Right ventricle myocardium inferior (tissue), 1 donor: ENCODE results near the gene C21orf58. TPM values are rescaled to one million over a fixed set of nuclear protein-coding genes. Genes with fewer than 3 reads are reported as not detected.

Source experiments
- ATAC-seq: fragments of 200-7000 bp; cut with Tn5 transposase; one replicate; pipeline ENCODE4 v1.9.1; 2020; ENCODE audit warnings: mild to moderate bottlenecking, moderate library complexity
- DNase-seq: peaks from one replicate; pipeline ENCODE4 v3.0.0; 2021; ENCODE audit errors: missing footprints
- intact Hi-C: fragments of 100-400 bp; cut with DNase I; formaldehyde crosslinking; loops from one replicate; pipeline ENCODE4 v1.11.0; 2022
- total RNA-seq: library from RNA; stranded (reverse); fragmentation: NEBNext Ultra II Directional; extraction: Animal tissue kit (Norgen Biotek cat#: 25700); gene quantifications from one replicate; pipeline ENCODE4 v1.2.1, GENCODE V29; 2021
- donor health status: DM: no; HTN: yes; CAD: no; lungs with severe emphysema.

C21orf58 gene
- total RNA-seq, 1 donor from 2014 or later = 1.2 TPM

DNA sequence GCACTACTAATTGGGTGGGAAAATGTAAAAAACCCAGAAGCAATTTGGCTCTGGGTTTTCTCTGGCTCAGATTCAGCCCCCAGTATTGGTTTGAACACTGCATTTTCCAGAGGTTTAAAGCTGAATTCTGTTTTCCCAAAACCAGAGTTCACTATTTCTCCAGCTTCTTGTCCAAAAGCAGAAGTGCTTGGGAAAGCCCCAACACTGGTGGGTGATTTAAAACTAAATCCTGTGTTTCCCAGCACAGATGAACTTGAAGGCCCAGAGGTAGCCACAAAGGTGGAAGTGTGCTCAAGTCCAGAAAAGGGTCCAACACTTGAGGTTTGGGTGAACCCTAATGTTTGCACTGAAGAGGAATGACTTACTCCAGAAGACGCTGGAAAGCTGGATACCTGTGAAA lies 38.9 kb downstream of the C21orf58 start:
- intact Hi-C loops = loop anchor here (5.0 to 10.0 kb wide), 3 partner anchors 38 to 310 kb away; partner anchors contain the start of genes C21orf58, LSS and PCNT
- ATAC-seq (no peak), DNase-seq (no peak)

DNA sequence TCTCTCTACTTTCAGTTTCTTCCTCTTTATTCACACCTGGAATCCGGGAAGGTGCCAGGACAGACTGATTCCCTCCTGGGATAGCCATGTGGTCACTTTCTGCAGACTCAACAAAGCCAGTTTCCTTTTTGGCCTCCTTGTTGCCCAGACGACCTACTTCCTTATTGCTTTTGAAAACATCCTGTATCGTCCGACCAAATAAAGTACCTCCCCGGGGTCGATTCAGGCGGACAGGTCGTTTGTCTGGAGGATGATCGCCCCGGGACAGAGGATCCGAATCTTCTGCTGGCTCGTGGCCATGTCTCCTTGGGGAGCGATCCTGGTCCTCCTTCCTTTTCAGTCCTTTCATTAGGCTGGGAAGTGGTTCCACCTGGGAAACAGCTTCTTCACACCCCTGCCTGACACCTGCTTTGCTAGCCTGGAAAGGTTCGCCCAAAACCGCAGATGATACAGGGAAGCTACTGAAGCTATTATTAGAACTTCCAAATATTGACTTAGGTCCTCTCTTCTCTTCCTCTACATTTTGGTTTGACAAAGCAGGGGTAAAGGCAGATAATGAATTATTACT lies 39.5 kb downstream of the C21orf58 start:
- ATAC-seq (no peak), DNase-seq (no peak)
- intact Hi-C loops = loop anchor here (10.0 kb wide), 1 partner anchor 309 kb away; no protein-coding TSS in a partner anchor

DNA sequence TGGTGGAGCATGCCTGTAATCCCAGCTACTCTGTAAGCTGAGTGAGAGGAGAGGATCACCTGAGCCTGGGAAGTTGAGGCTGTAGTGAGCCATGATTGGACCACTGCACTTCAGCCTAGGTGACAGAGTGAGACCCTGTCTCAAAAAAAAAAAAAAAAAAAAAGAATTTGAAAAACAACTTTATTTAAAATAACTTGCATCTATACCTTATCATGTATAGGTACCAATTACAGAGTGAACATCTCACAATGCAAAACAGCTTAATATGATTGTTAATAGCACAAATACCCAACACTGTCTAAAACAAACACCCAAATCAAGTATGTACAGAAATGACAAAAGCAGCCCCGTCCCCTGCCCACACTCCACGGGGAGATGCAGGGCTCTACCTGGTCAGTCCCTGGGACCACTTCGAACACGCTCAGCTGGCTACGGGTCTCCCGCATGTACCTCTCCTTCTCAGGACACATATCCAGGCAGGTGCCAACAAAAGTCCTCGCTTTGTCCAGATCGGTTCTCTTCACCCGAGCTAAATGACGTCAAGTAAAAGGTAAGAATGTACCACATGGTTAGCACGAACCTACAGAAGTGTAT lies 48.8 kb downstream of the C21orf58 start:
- intact Hi-C loops = no loop called here
- DNase-seq (no peak), ATAC-seq (no peak)

DNA sequence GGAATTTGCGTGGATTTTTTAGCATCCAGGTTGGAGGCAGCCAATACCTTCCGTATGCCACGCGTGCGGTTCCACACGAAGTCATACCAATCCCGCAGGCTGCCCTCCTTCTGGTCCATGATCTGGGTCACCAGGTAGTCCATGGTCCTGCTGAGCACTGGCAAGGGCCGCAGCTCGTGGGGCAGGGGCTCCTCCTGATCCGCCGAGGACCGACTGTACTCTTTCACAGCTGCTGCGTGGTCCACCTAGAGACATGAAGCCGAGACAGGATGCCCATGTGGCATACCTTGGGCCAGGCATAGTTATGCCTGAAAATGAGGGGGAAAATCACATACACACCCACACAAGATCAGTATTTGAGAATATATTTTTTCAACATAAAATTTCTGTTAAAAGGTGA lies 50.3 kb downstream of the C21orf58 start:
- DNase-seq (no peak), ATAC-seq (no peak)
- intact Hi-C loops = no loop called here

DNA sequence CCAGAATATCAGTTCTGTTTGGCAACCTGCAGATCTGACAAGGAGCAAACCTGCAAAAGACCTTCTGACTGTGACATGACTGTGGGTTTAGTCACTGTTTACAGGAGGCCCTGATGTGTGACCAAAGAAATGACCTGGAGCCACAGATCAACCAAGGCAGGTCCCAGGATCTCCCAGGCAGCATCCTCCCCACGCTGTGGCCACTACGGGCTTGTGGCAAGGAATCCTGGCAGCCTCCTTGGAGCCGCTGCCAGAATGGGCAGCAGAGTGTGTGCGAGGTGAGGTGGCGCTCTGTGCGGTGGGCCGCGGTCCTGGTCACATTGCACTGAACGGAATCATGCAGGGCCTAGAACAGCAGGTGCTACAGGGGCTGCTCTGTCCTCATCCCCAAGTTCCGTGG lies 54.2 kb downstream of the C21orf58 start:
- intact Hi-C loops = no loop called here

DNA sequence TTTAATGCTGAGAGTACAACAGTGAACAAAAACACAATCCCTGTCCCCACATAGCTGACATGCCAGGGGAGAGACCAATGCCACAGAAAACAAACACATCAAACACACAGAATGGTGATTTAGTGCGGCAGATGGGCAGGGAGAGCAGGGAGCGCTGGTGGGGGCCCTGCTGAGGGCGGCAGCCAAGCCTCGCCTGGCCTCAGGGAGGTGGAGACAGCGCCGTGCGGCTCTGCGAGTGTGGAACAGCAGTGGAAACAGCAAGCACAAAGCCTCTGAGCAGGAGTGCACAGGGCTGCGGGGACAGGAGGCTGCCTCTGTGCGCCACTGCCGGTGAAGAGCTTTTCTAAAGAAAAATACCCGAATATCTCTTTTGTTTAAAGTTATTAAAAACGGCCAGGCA lies 55.3 kb downstream of the C21orf58 start:
- intact Hi-C loops = no loop called here
- DNase-seq (no peak), ATAC-seq (no peak)

More for the DNA sequence above, 54.2 kb downstream of the C21orf58 start:
- ATAC-seq (no peak), DNase-seq (no peak)

DNA sequence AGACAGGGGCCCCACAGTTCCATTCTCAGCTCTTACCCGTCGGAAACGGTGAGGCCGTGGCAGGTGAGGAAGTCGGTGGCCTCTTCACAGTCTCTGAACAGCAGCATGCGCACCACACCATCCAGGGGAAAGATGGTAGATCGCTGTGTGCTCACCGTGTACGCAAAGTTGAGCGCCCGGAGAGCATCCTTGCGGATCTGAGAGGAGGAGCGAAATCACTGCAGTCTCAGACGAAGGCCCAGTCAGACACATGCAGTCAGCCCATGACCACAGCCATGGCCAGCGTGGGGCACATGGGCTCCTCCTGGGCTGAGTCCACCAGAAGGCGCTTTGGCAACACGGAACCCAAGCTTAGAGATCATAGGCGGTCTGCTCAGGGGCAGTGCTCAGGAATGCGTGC lies 56.7 kb downstream of the C21orf58 start:
- no peak for ATAC-seq
- intact Hi-C loops = no loop called here
- DNase-seq = no peak

DNA sequence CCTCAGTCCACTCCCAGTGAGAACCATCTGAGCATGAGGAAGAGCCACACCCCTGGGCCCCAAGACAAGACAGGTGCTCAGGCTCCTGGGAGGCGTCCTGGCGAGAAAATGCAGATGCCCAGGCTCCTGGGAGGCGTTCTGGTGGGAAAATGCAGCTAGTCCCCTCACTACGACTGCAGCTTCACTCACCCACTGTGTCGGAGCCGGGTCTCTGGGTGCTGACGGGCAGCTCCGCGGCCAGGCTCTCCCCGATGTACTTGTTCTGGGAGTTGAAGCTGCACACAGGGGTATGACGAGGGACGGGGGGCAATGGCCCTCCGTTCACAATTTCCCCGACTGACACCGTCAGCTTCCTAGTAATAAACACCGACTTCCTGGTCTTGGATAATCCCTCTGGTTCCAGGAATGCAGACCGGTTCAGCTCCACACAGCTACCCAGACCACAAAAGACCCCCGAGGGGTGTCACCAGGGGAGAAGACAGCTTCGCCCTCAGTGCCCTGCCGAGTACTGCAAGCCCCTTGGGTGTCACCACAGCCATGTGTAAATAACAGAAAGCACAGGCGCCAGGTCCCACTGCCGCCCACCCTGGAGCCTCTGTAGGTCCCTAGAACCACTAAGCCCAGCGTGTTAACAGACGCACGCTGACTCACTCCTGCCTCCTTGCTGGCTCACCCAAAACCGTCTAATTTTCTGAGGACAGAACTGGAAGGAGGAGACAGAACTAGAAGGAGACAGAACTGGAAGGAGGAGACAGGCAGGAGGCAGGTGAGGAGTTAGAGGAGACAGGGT lies 57.7 kb downstream of the C21orf58 start:
- ATAC-seq = no peak

DNA sequence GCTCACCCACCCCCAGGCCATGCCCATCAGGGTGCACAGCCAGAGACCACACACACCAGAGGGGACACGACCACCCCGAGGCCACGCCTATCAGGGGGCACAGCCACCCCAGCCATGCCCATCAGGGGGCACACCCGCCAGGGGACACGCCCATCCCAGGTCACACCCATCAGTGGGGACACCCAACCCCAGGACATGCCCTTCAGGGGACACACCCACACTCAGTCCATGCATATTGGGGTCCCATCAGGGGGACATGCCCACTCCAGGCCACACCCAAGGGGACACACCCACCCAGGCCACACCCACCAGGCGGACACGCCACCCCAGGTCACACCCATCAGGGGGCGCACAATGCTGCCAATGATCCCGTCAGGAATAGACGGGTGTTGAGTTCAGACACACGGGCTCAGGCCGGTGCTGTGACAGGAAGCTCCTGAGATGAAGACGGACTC lies 59.0 kb downstream of the C21orf58 start:
- intact Hi-C loops = no loop called here
- ATAC-seq = peak; percentile 30
- DNase-seq = no peak

More for the DNA sequence above, 57.7 kb downstream of the C21orf58 start:
- intact Hi-C loops = no loop called here
- DNase-seq = no peak

DNA sequence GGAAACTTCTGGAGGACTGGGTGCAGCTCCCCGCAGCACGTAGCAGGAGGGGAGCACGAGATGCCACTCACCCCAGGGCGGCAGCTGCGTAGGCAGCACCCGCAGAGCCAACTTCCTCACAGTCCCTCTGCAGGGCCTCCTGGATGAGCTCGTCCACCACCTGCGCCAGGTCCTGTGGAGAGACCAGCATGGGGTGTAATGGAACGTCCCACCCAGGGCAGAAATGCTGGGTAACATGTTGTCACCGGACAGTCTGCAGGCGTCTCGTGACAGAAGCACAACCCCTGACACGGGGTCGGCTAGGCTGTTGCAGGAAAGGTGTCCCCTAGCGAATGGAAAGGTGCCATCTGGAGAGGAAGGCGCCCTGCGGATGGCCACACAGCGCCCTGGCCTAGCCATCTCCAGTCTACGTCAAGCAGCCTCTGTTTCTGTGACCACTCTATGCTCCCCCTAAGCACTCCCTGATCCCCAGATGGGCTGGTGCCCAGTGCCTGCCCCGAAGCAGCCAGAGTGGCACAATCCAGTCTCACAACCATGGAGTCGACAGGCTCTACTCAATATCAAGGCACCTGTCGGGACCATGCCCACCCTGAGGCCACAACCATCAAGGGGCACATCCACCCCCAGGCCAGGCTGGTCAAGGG lies 59.5 kb downstream of the C21orf58 start:
- ATAC-seq (peak; percentile 28), DNase-seq (no peak)

DNA sequence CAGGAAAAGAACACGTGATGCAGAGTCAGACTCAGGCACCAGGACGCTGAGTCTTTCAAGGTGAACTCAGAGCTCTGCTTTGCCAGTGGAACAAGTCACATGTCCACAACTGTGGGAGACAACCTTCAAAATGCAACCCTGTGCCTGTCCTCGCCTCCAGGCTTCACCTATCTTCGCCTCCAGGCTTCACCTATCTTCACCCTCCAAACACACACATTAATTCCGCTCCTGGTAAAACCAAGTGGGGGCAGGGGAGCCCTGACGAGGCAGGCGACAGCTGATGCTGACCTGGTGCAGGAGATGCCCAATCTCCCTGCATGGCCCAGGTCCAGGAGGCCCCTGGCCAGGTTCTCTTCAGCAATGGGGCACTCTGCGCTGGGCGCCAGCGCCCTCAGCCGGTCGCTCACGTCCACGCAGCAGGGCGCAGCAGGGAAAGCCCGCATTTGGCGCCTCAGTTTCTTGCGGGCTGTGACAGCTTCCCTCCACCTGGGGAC lies 67.1 kb downstream of the C21orf58 start:
- ATAC-seq (peak; percentile 84), DNase-seq (no peak)

More for the DNA sequence above, 59.5 kb downstream of the C21orf58 start:
- intact Hi-C loops = no loop called here

DNA sequence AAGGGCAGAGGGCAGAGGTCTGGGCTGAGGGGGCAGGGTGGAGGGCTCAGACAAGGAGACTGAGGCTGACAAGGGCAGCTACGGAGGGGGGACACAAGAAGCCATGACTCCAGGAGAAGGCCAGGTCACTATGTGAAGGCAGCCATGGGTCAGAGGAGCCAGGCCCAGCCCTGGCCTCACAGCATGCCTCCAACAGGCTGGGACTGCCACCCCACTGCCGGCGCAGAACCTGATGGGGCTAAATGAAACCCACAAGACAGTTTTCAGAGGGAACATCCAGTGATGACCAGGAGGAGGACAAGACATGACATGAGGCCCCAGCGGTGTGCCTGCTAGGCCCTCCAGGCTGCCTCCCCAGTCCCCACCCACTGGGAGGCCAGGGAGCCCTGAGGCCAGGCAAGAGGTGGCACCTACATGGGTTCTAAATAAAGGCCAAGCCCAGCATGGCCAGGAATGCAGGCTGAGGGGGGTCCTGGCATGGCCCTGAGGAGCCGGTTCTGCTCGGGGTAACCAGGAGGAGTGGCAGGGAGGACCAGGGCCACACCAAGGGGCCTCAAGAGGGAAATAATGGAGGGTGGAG lies 67.8 kb downstream of the C21orf58 start:
- ATAC-seq = no peak
- intact Hi-C loops = loop anchor here (1.0 to 10.0 kb wide), 2 partner anchors 109 to 281 kb away; no protein-coding TSS in a partner anchor
- no peak for DNase-seq

More for the DNA sequence above, 67.1 kb downstream of the C21orf58 start:
- intact Hi-C loops = loop anchor here (1.0 to 10.0 kb wide), 2 partner anchors 109 to 282 kb away; no protein-coding TSS in a partner anchor

DNA sequence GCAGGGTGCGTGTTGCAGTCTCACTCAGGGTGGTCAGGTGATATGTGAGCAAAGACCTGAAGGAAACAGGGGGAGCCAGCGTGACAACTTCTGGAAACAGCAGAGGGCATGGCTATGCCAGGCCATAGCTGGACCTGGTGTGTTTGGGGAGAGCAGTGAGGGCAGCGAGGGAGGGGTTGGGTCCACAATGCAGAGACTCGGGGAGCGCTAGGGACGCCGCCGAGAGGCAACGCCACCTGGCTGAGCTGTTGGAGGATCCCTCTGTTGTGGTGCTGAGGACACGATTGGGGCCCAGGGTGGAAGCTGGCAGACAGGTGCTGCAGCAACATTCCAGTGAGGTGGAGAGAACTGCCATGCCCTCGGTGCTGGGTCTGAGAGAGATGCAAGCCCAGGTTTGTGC lies 68.5 kb downstream of the C21orf58 start:
- ATAC-seq (no peak), DNase-seq (no peak)
- intact Hi-C loops = loop anchor here (10.0 kb wide), 1 partner anchor 280 kb away; no protein-coding TSS in a partner anchor

DNA sequence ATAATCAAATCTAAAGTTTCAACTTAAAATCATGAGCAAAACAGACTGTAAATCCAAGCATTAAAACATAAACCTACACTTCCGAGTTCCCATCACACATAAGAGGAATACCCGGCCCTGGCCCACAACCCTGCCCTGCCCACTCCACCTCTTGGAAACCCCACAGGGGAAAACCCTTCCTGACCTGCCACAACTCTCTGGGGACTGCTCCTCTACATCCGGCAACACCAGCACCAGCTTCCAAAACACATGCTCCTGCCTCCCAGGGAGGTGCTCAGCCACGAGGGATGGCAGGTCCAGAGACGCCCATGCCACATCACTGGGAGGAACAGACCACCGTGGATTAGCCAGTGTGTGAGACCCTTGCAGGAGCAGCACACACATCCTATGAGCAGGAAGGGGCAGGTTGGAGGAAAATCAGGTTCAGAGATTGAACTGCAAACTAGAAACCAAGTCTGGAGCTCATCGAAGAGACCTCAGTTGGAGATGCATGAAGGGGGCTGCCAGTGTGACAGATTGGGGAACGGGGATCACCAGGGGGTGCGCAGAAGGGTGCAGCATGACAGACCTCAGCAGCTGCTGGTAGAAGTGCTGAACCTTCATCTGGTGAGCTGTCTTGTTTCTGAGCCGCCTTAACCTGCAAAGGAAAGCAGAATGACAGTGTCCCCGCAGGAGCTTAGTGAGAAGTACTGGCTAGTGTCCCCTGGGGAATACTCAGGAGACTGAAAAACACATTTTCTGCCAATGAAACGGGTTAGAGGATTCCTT lies 69.3 kb downstream of the C21orf58 start:
- DNase-seq (no peak), ATAC-seq (no peak)
- intact Hi-C loops = loop anchor here (10.0 kb wide), 1 partner anchor 280 kb away; no protein-coding TSS in a partner anchor

DNA sequence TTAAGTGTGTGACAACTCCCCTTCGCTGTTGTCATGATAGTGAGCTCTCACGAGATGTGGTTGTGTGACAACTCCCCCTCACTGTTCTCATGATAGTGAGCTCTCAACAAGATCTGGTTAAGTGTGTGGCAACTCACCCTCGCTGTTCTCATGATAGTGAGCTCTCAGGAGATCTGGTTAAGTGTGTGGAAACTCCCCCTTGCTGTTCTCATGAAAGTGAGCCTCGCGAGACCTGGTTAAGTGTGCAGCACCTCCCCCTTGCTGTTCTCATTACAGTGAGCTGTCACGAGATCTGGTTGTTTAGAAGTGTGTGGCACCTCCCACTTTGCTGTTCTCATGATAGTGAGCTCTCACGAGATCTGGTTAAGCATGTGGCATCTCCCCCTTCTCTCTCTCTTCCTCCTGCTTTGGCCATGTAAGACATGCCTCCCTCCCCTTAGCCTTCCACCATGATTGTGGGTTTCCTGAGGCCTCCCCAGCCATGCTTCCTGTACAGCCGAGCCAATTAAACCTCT lies 70.0 kb downstream of the C21orf58 start:
- DNase-seq (no peak), ATAC-seq (no peak)

DNA sequence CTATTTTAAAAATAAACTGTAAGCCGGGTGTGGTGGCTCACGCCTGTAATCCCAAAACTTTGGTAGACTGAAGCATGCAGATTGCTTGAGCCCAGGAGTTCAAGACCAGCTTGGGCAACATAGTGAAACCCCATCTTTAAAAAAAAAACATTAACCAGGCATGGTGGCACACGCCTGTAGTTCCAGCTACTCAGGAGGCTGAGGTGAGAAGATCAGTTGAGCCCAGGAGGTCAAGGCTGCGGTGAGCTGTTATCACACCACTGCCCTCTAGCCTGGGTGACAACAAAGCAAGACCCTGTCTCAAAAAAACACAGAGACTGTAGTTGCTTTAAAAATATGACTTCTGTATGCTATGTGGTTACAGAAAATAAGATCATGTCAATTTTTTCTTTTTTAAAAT lies 70.8 kb downstream of the C21orf58 start:
- DNase-seq (no peak), ATAC-seq (no peak)
- intact Hi-C loops = loop anchor here (10.0 kb wide), 1 partner anchor 278 kb away; no protein-coding TSS in a partner anchor

More for the DNA sequence above, 70.0 kb downstream of the C21orf58 start:
- intact Hi-C loops = loop anchor here (10.0 kb wide), 1 partner anchor 279 kb away; no protein-coding TSS in a partner anchor
